ENCODE data around the gene DCAF11. TPM values are rescaled to one million over a fixed set of nuclear protein-coding genes. Genes with fewer than 3 reads are reported as not detected.
A peak's percentile ranks its signal among the peaks of the same experiment; 100 is the strongest.

DCAF11 gene
- total and polyA plus RNA-seq, 2 of the 8 experiments (the other 6 are each of a cell fraction or from before 2014, with no cell fraction given): 60.4 to 63.6 TPM

DNA sequence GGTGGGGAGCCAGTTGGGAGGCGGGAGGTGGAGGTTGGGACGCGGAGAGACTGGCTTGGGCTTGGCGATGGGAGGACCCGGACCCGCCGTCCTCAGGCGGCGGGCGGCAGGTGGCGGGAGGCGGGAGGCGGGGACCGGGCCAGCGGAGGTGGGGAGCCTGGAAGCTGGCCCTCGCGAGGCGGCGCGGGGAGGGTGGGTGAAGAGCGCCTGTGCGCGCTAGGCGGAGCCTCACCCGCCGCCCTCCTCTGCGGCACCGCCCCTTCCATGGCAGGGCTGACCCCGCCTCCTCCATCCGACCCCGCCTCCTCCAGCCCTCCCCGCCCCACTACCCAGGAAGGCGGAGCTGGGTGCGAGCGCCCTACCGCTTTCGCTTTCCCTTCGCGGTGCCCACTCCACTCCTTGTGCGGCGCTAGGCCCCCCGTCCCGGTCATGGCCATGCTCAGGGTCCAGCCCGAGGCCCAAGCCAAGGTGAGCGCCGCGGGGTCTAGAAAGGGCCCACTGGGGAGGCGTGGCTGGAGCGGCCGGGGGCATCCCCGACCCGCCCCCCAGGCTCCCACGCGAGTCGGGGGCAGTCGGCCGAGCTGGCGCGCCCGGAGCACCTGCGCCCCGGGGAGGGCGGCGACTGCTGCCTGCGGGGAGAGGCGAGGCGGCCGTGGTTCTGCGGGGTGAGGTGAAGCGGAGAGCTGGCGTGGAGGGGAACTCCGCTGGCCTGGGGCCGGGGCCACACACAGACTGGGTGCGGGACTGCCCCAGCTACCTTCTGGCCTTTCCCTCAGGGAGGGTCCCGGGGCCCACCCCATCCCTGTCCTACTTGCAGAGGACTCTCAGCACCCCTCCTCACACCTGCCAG lies 21.5 kb downstream of the DCAF11 start, which contains the start of gene PSME1 (continued):
- TF ChIP-seq KDM4A (IDR thresholded peaks at IDR 0.05; ENCODE audit: low read depth, low read length, severe bottlenecking): peak; percentile 70
- TF ChIP-seq GTF2F1 (IDR thresholded peaks at IDR 0.05; ENCODE audit: borderline replicate concordance, low read depth, low read length): no peak
- TF ChIP-seq EP300 (IDR thresholded peaks at IDR 0.05; ENCODE audit: borderline replicate concordance in 1 of 2, low read depth in 2 of 2, low read length in 2 of 2): no peak
- no peak for TF ChIP-seq TCF12 (IDR thresholded peaks at IDR 0.05; ENCODE audit: low read depth, low read length)
- no peak for TF ChIP-seq TEAD4 (IDR thresholded peaks at IDR 0.05; ENCODE audit: low read depth, low read length)
- no peak for TF ChIP-seq KDM5A (IDR thresholded peaks at IDR 0.05; ENCODE audit: low read length)
- TF ChIP-seq SIX5 (IDR thresholded peaks at IDR 0.05; ENCODE audit: low read depth, low read length): no peak
- TF ChIP-seq CEBPB (IDR thresholded peaks at IDR 0.05; ENCODE audit: low read depth, low read length): no peak
- TF ChIP-seq KDM1A (IDR thresholded peaks at IDR 0.05; ENCODE audit: borderline replicate concordance, low read length): no peak
- TF ChIP-seq, protein P1, sequence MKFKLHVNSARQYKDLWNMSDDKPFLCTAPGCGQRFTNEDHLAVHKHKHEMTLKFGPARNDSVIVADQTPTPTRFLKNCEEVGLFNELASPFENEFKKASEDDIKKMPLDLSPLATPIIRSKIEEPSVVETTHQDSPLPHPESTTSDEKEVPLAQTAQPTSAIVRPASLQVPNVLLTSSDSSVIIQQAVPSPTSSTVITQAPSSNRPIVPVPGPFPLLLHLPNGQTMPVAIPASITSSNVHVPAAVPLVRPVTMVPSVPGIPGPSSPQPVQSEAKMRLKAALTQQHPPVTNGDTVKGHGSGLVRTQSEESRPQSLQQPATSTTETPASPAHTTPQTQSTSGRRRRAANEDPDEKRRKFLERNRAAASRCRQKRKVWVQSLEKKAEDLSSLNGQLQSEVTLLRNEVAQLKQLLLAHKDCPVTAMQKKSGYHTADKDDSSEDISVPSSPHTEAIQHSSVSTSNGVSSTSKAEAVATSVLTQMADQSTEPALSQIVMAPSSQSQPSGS (IDR thresholded peaks at IDR 0.05; ENCODE audit: low read length): no peak
- no peak for TF ChIP-seq BRCA1 (IDR thresholded peaks at IDR 0.05; ENCODE audit: low read depth, low read length)
- TF ChIP-seq RNF2 (IDR thresholded peaks at IDR 0.05; ENCODE audit: borderline replicate concordance, low read depth, low read length, missing control alignments, poor library complexity, severe bottlenecking): no peak

All from H1 (cell line).